Fibroblast of skin of back (primary cell): Measurements from ENCODE around the gene DNTTIP2.
"Not testable (repeated sequence)": the region's sequence is repeated elsewhere in the genome, so short reads cannot be mapped to it uniquely, and the experiment has no call there.

ENCODE experiments used
- DNase-seq: peaks from one replicate; pipeline ENCODE4 v3.0.0-alpha.2; 2013

Gene DNTTIP2

GRCh38 chr1:93876244-93876643 is 2.8 kb downstream of the DNTTIP2 start:
- no peak for DNase-seq

GRCh38 chr1:93874025-93874651 is 4.9 kb downstream of the DNTTIP2 start:
- DNase-seq = peak; percentile 42

GRCh38 chr1:93871366-93871765 is 7.6 kb downstream of the DNTTIP2 start:
- DNase-seq = no peak

GRCh38 chr1:93869653-93870052 is 9.4 kb downstream of the DNTTIP2 start:
- DNase-seq = no peak

GRCh38 chr1:93868492-93868891 is 10.5 kb downstream of the DNTTIP2 start:
- not testable (repeated sequence) for DNase-seq

- DNase-seq = no peak
Measured at GRCh38 chr1:93865253-93865652, 13.8 kb downstream of the DNTTIP2 start.

GRCh38 chr1:93864175-93864574 is 14.8 kb downstream of the DNTTIP2 start:
- DNase-seq = no peak

GRCh38 chr1:93857653-93858052 is 21.4 kb downstream of the DNTTIP2 start:
- not testable (repeated sequence) for DNase-seq

- DNase-seq = not testable (repeated sequence)
Measured at GRCh38 chr1:93855983-93856382, 23.0 kb downstream of the DNTTIP2 start.

- DNase-seq = no peak
Measured at GRCh38 chr1:93853940-93854339, 25.1 kb downstream of the DNTTIP2 start.

GRCh38 chr1:93851878-93852277 is 27.1 kb downstream of the DNTTIP2 start:
- no peak for DNase-seq

- no peak for DNase-seq
Measured at GRCh38 chr1:93851327-93851712, 27.7 kb downstream of the DNTTIP2 start.

- peak; percentile 67 for DNase-seq
Measured at GRCh38 chr1:93850687-93851326, 28.2 kb downstream of the DNTTIP2 start.

- no peak for DNase-seq
Measured at GRCh38 chr1:93848350-93848883, 30.6 kb downstream of the DNTTIP2 start.

- peak; percentile 77 for DNase-seq
Measured at GRCh38 chr1:93847811-93848288, 31.2 kb downstream of the DNTTIP2 start.

GRCh38 chr1:93846992-93847810 is 31.8 kb downstream of the DNTTIP2 start:
- peak; percentile 85 for DNase-seq

- DNase-seq = peak; percentile 82
Measured at GRCh38 chr1:93846206-93846991, 32.6 kb downstream of the DNTTIP2 start.

- peak; percentile 96 for DNase-seq
Measured at GRCh38 chr1:93845538-93846205, 33.3 kb downstream of the DNTTIP2 start.

GRCh38 chr1:93844262-93845045 is 34.6 kb downstream of the DNTTIP2 start:
- peak; percentile 81 for DNase-seq

GRCh38 chr1:93842750-93843500 is 36.1 kb downstream of the DNTTIP2 start:
- DNase-seq = peak; percentile 50
